Measurements from ENCODE around the gene ISLR2.

The ISLR2 gene

GRCh38 chr15:74178326-74179100, 48.1 kb downstream of the ISLR2 start:
- no peak for DNase-seq

DNA sequence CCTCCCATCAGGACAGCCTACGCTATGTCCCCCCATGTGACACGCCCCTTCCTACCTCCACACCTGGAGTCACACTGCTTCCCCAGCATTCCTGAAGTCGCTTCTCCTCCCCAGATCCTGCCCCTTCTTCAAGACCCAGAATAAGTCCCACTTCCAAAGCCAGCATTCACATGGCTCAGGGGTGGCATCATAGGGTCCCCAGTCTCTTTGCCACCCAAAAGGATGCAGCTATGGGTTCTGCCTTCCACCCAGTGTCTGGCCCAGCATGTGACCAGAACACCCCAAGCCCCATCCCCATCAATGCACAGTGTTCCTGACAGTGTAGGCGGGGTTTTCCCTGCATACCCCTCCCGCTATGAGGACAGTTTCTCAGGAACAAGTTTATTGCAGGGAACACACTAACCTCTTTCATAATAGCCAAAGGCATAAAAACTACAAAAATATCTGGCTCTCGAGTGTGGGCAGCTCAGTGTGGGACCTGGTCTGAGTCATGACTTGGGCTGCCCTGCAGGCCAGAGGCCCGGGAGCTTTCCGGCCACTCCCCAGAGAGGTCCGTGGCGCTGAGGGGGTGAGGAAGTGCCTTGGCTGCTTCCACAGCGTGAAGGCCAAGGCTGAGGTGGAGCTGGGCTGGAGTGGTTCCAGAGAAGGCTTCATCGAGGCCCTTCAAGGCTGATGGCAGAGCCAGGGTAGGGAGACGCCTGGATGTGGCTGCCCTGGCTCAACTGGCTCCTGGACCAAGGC, 48.9 kb downstream of the ISLR2 start:
- DNase-seq: no peak

DNA sequence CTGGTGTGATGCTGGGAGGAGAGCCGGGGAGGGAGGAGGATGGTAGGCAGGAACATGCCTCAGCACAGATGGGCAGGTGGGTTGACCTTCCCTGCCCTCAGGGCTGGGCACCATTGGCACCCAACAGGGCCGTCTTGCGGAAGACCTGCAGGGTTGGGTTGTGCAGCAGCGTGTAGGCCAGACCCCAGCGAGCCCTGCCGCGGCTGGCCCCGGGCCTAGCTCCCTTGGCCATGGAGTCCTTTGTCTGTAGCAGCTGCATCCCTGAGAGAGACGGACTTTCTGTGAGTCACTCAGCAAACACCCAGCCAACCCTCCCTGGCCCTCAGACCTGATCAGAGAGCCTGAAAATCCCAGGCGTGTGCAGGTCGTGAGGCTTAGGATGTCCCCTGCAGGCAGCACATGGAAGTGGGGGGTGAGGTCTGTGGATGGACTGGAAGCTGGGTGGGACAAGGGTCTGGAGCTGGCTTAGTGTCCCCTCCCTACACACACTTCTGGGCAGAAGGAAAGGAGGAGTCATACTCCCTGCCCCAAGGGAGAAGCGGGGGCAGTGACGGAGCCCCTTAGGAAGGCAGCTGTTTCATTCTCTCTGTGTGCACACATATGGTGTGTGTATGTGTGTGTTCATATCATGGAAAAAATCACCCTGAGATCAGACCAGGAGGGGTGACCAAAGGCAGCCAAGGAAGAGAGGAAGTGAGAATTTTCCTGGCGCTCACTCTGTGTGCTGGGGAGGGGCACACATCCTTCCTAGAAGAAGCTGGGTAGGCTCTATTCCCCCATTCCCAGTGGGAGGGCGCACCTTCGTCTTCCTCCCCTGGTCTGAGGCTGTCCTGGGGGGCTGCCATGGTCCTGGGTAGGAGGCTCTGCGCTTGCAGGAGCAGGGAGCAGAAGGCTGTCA, 49.8 kb downstream of the ISLR2 start:
- no peak for DNase-seq

DNA sequence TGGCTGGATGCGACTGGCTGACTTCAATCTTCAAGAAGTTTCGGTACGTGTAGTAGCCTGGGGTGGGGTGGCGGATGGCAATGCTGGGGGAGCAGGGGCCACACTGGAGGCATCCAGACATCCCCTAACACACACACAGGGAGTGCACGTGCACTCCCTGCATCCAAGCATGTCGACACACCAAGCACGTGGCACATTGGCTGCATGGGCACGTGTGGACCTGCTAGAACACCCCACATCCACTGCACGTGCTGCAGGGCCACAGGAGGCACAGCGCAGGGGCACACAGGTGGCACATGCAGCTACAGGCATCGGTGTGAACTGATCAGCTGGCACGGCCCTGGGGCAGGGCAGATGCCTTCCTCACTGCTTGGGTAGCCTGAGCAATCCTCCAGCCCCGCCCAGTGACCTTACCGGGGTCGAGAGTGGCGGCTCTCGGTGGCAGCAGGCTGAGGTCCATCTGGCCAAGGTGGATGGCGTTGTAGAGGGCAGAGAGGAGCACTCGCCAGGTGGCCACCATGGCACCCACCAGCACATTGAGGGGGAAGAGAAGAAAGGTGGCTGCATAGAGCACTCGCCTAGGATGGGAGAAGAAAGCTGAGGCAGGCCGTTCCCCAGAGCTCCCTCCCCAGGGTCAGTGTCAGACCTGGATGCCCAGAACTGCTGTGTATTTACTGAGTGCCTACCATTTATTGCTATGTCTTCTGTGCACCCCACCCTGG, 50.7 kb downstream of the ISLR2 start:
- DNase-seq: no peak

DNA sequence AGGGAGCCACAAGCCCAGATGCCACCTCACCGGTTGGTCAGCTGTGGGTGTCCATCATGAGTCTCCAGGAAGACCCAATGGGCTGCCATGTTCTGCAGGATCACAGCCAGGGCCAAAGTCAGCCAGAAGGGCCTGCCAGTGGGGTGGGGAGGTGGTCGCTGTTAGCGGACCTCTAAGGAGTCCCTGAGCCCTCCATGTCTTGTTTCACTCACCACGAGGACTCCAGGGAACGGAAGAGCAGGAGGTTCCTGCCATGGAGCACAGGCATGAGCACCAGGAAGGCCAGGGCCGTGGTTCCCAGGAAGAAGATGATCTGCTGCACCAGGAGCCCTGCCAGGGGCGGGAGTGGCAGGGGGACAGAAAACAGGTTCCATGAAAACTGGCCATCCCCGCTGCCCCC, 51.7 kb downstream of the ISLR2 start:
- no peak for DNase-seq

DNA sequence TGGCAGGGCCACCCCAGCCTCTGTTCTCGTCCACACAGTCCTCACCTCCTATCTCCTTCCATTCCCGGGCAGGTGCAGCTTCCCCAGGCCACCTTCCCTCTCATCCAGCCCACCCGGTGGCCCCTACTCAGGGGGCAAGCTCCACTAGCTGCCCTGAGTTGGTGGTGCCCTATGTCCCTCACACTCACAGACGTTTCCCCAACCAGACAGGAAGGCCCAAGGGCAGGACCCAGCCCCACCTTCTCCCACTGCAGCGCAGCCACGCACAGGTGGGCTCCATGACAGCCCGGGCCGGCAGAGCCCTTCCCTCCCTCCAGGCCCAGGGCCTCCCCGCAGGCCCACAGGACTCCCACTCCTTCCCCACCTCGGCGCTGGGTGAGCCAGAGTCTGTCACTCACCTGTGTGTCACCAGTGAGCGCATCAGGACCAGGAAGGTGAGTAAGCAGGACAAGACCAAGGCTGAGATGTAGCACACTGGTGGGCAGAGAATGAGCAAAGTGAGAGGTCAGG, 54.3 kb downstream of the ISLR2 start:
- no peak for DNase-seq

- no peak for DNase-seq
Observed at GRCh38 chr15:74185710-74186348, 55.4 kb downstream of the ISLR2 start.

Measured in stimulated activated naive CD4-positive, alpha-beta T cell (primary cell).